Loucy (cell line): ENCODE measurements around the gene KRT76.

Experiments used
- H2AFZ ChIP-seq: fragments of 200-600 bp; sonication (generic); 2 replicates; pipeline ENCODE4 v1.6.0; 2016; ENCODE audit warnings: antibody characterized with exemption, mild to moderate bottlenecking, low read length, moderate library complexity
- H3F3A ChIP-seq: fragments of 200-600 bp; 2 replicates; pipeline ENCODE4 v1.6.0; 2016; ENCODE audit warnings: antibody characterized with exemption, low read depth, mild to moderate bottlenecking
- H3K27me3 ChIP-seq: fragments of 200-600 bp; sonication (generic); 2 replicates; pipeline ENCODE4 v1.6.1; 2014; ENCODE audit warnings: low read length, mild to moderate bottlenecking; ENCODE audit not compliant: insufficient read depth, poor library complexity, severe bottlenecking
- H3K36me3 ChIP-seq: fragments of 200-600 bp; sonication (generic); 2 replicates; pipeline ENCODE4 v1.6.1; 2016; ENCODE audit warnings: low read length; ENCODE audit not compliant: insufficient read depth
- H3K4me1 ChIP-seq: fragments of 200-600 bp; sonication (generic); 2 replicates; pipeline ENCODE4 v1.5.1; 2014; ENCODE audit warnings: low read length, mild to moderate bottlenecking; ENCODE audit not compliant: insufficient read depth, poor library complexity, severe bottlenecking
- H3K4me2 ChIP-seq: fragments of 200-600 bp; sonication (generic); 2 replicates; pipeline ENCODE4 v1.6.0; 2014; ENCODE audit warnings: antibody characterized with exemption, low read length, low read depth, mild to moderate bottlenecking; ENCODE audit not compliant: poor library complexity, severe bottlenecking
- H3K4me3 ChIP-seq: fragments of 200-600 bp; sonication (generic); 2 replicates; pipeline ENCODE4 v1.5.1; 2014; ENCODE audit warnings: low read length, mild to moderate bottlenecking, mixed read lengths; ENCODE audit not compliant: poor library complexity, severe bottlenecking
- H3K79me2 ChIP-seq: fragments of 200-600 bp; sonication (generic); 2 replicates; pipeline ENCODE4 v1.6.1; 2014; ENCODE audit warnings: low read length; ENCODE audit not compliant: insufficient read depth
- H3K9ac ChIP-seq: fragments of 200-600 bp; sonication (generic); 2 replicates; pipeline ENCODE4 v1.6.0; 2014; ENCODE audit warnings: mild to moderate bottlenecking, low read depth, low read length, moderate library complexity; ENCODE audit not compliant: poor library complexity, severe bottlenecking
- H3K9me2 ChIP-seq: fragments of 200-600 bp; sonication (generic); replicated peaks from 2 replicates; pipeline ENCODE4 v1.6.1; 2016; ENCODE audit warnings: low read depth, low read length, mixed read lengths
- H3K9me3 ChIP-seq: fragments of 200-600 bp; sonication (generic); 2 replicates; pipeline ENCODE4 v1.6.1; 2014; ENCODE audit warnings: mild to moderate bottlenecking, antibody characterized with exemption, low read length, low read depth; ENCODE audit not compliant: insufficient read depth
- H4K20me1 ChIP-seq: fragments of 200-600 bp; sonication (generic); 2 replicates; pipeline ENCODE4 v1.6.0; 2014; ENCODE audit warnings: antibody characterized with exemption, low read length, mild to moderate bottlenecking; ENCODE audit not compliant: insufficient read depth, poor library complexity, severe bottlenecking
- CTCF ChIP-seq: fragments of 200-600 bp; sonication (generic); conservative IDR thresholded peaks from 2 replicates; pipeline ENCODE4 v1.5.1; 2014; ENCODE audit warnings: mild to moderate bottlenecking, antibody characterized with exemption, low read length
- EZH2phosphoT487 ChIP-seq: fragments of 200-600 bp; IDR thresholded peaks from 2 replicates; pipeline ENCODE4 v1.6.1; 2018; ENCODE audit warnings: antibody characterized with exemption, mild to moderate bottlenecking, moderate library complexity, borderline replicate concordance

KRT76 gene

GRCh38 chr12:52798671-52799504 lies 21.7 kb upstream of the KRT76 start:
- Histone ChIP-seq H2AFZ (no peak overlapping the region), H3K79me2 (no peaks in the 10 kb centered on the region), H3K9me3 (no peaks in the 10 kb centered on the region), H3K27me3 (no peaks in the 10 kb centered on the region), H3K4me3 (no peak overlapping the region), H4K20me1 (no peaks in the 10 kb centered on the region), H3K4me2 (no peak overlapping the region), H3K4me1 (no peaks in the 10 kb centered on the region), H3F3A (no peaks in the 10 kb centered on the region), H3K36me3 (no peaks in the 10 kb centered on the region), H3K9me2 (no peaks in the 10 kb centered on the region), H3K9ac (no peak overlapping the region)
- TF ChIP-seq EZH2phosphoT487 = no peak

- Histone ChIP-seq H3K27me3 (no peaks in the 10 kb centered on the region), H3K4me3 (no peak overlapping the region), H3F3A (no peaks in the 10 kb centered on the region), H3K9me2 (no peaks in the 10 kb centered on the region), H4K20me1 (no peaks in the 10 kb centered on the region), H3K79me2 (no peaks in the 10 kb centered on the region), H3K9ac (no peak overlapping the region), H3K9me3 (no peaks in the 10 kb centered on the region), H3K4me2 (no peak overlapping the region), H3K36me3 (no peaks in the 10 kb centered on the region), H3K4me1 (no peaks in the 10 kb centered on the region), H2AFZ (no peak overlapping the region)
- TF ChIP-seq EZH2phosphoT487 (no peak), CTCF (no peak)
Measured at GRCh38 chr12:52798003-52798670, 21.0 kb upstream of the KRT76 start.

DNA sequence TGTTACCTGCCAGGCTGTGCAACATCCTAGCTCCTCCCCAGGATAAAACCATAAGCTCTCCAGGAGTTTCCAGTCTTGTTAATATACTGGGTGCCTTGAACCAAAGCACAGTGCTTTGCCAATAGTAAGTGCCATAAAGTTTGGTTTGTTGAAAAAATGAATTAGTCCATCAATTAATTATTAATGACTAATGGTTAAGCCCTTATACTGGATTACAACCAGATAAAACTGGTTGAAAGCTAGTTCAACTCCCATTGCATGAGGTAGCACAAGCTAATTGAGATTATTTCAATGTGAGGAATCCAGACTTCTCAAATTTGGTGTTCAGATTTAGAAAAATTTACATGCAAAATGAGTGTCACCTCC lies 20.4 kb upstream of the KRT76 start:
- Histone ChIP-seq H3K4me2 (no peak overlapping the region), H3K9ac (no peak overlapping the region), H3F3A (no peaks in the 10 kb centered on the region), H3K79me2 (no peaks in the 10 kb centered on the region), H3K9me2 (no peaks in the 10 kb centered on the region), H3K36me3 (no peaks in the 10 kb centered on the region), H2AFZ (no peak overlapping the region), H3K27me3 (no peaks in the 10 kb centered on the region), H3K9me3 (no peaks in the 10 kb centered on the region), H4K20me1 (no peaks in the 10 kb centered on the region), H3K4me1 (no peaks in the 10 kb centered on the region), H3K4me3 (no peak overlapping the region)
- no peak for TF ChIP-seq CTCF
- TF ChIP-seq EZH2phosphoT487 = no peak
